PC-9 (cell line): Measurements from ENCODE around the gene ERC2. TPM values are rescaled to one million over a fixed set of nuclear protein-coding genes. Genes with fewer than 3 reads are reported as not detected.

ENCODE experiments used
- BruUV-seq: library from RNA; stranded (reverse); fragments of 400-500 nt; replicated peaks from 2 replicates; lab custom pipeline; 2021; lab: Mats Ljungman, UMichigan
- CTCF ChIA-PET: fragments of 300-600 bp; sonication (Branson Sonifier 250); formaldehyde crosslinking; loops from one replicate; lab custom pipeline; 2022; ENCODE audit warnings: antibody characterized with exemption; lab: Charles Lee
- POLR2A ChIA-PET: fragments of 300-600 bp; sonication (Branson Sonifier 250); formaldehyde crosslinking; loops from one replicate; lab custom pipeline; 2022; ENCODE audit warnings: antibody characterized with exemption; ENCODE audit not compliant: unreplicated experiment; lab: Charles Lee
- DNase-seq, 2 experiments: peaks; one replicate each; pipeline versions ENCODE4 v3.0.0 to v3.0.0-alpha.2; 2015 to 2022; ENCODE audit warnings: mixed read lengths in 1 of 2
- H2AFZ ChIP-seq: fragments of 200-600 bp; sonication (generic); 2 replicates; pipeline ENCODE4 v1.8.1; 2017; ENCODE audit warnings: antibody characterized with exemption
- H3F3A ChIP-seq: fragments of 200-600 bp; sonication (generic); 2 replicates; pipeline ENCODE4 v1.8.1; 2017; ENCODE audit warnings: antibody characterized with exemption, mild to moderate bottlenecking, low read depth; ENCODE audit not compliant: insufficient read depth
- H3K27ac ChIP-seq: fragments of 200-600 bp; sonication (generic); 2 replicates; pipeline ENCODE4 v1.6.1; 2016; ENCODE audit warnings: mixed run types
- H3K27me3 ChIP-seq: fragments of 200-600 bp; sonication (generic); 2 replicates; pipeline ENCODE4 v1.6.1; 2016; ENCODE audit warnings: low read depth, mixed run types; ENCODE audit not compliant: insufficient read depth
- H3K36me3 ChIP-seq: fragments of 200-600 bp; sonication (generic); 2 replicates; pipeline ENCODE4 v1.6.1; 2016; ENCODE audit warnings: low read depth, mixed run types
- H3K4me1 ChIP-seq: fragments of 200-600 bp; sonication (generic); replicated peaks from 2 replicates; pipeline ENCODE4 v1.6.1; 2016; ENCODE audit warnings: mixed run types; ENCODE audit not compliant: insufficient read depth
- H3K4me2 ChIP-seq: fragments of 200-600 bp; sonication (generic); 2 replicates; pipeline ENCODE4 v1.6.1; 2017; ENCODE audit warnings: mixed run types
- H3K4me3 ChIP-seq: fragments of 200-600 bp; sonication (generic); 2 replicates; pipeline ENCODE4 v1.6.1; 2016; ENCODE audit warnings: mixed run types
- H3K79me2 ChIP-seq: fragments of 200-600 bp; sonication (generic); 2 replicates; pipeline ENCODE4 v1.6.1; 2017; ENCODE audit warnings: low read depth, mixed run types
- H3K9me2 ChIP-seq: fragments of 200-600 bp; sonication (generic); 2 replicates; pipeline ENCODE4 v1.8.1; 2017; ENCODE audit warnings: mild to moderate bottlenecking; ENCODE audit not compliant: insufficient read depth
- H3K9me3 ChIP-seq: fragments of 200-600 bp; sonication (generic); 2 replicates; pipeline ENCODE4 v1.8.1; 2016; ENCODE audit warnings: low read depth; ENCODE audit not compliant: insufficient read depth
- H4K20me1 ChIP-seq: fragments of 200-600 bp; sonication (generic); 2 replicates; pipeline ENCODE4 v1.8.1; 2017; ENCODE audit not compliant: insufficient read depth
- CTCF ChIP-seq: fragments of 200-600 bp; sonication (generic); conservative IDR thresholded peaks from 2 replicates; pipeline ENCODE4 v1.6.1; 2017; ENCODE audit warnings: mixed run types, antibody characterized with exemption, mild to moderate bottlenecking, moderate library complexity
- EZH2 ChIP-seq: fragments of 200-600 bp; sonication (generic); IDR thresholded peaks from 2 replicates; pipeline ENCODE4 v1.8.0; 2017; ENCODE audit warnings: antibody characterized with exemption, low read depth
- intact Hi-C: fragments of 100-400 bp; cut with micrococcal nuclease; formaldehyde crosslinking; loops from one replicate; pipeline ENCODE4 v1.10.0; 2022; ENCODE audit not compliant: unreplicated experiment
- total RNA-seq: library from RNA; stranded (reverse); gene quantifications from 2 replicates; pipeline ENCODE4 v1.2.3, GENCODE V29; 2021

Gene ERC2
- total RNA-seq, 1 experiment from 2014 or later = 1.4 TPM

DNA sequence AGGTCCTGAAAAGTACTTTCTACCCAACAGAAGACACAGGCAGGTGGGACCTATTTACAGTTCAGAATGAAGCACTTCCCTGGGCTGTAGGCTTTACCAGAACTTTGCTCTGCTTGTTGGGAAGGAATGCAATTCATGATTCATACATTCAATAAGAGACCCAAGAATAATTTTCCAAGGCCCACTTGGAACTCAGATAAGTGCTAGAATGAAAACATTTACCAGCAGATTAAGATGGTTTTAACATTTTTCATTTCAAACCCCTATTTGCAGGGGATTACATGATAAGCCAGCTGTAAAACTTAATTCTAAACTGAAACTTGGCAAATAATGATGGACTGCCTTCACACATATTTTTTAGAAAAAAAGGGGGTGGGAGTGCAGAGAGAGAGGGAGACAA is 417.2 kb downstream of the ERC2 start:
- Histone ChIP-seq H3K4me3 (no peak overlapping the region), H3K27me3 (0 out of 2 replicates have a peak, but pooled peaks cover 4% of the 10 kb centered on the region), H3K4me2 (no peak overlapping the region), H2AFZ (no peak overlapping the region), H3K27ac (no peak overlapping the region), H3K36me3 (no peaks in the 10 kb centered on the region), H3K9me3 (no peaks in the 10 kb centered on the region), H3K4me1 (no peaks in the 10 kb centered on the region), H3K9me2 (no peaks in the 10 kb centered on the region; the same call in 1 of the 2 replicates), H4K20me1 (no peaks in the 10 kb centered on the region), H3F3A (no peaks in the 10 kb centered on the region), H3K79me2 (no peaks in the 10 kb centered on the region)
- TF ChIP-seq EZH2 (no peak), CTCF (no peak)
- DNase-seq = no peak
- CTCF ChIA-PET = no interaction called here
- no TSS peak for BruUV-seq
- intact Hi-C loops = no loop called here
- POLR2A ChIA-PET = no interaction called here

GRCh38 chr3:56048946-56049345 is 419.3 kb downstream of the ERC2 start:
- no peaks in the 10 kb centered on the region for H3K4me1 ChIP-seq
- H4K20me1 ChIP-seq = no peaks in the 10 kb centered on the region
- no peaks in the 10 kb centered on the region; the same call in 1 of the 2 replicates for H3K9me2 ChIP-seq
- no peak overlapping the region for H3K4me3 ChIP-seq
- no peak for TF ChIP-seq EZH2
- no peak for TF ChIP-seq CTCF
- no peaks in the 10 kb centered on the region for H3K36me3 ChIP-seq
- POLR2A ChIA-PET = no interaction called here
- no peak overlapping the region for H3K27ac ChIP-seq
- intact Hi-C loops = loop anchor here (10.0 kb wide), 2 partner anchors 144 to 564 kb away; partner anchors contain the start of gene WNT5A
- no peaks in the 10 kb centered on the region; the same call in 1 of the 2 replicates for H3K27me3 ChIP-seq
- no TSS peak for BruUV-seq
- no peak for DNase-seq
- H3K4me2 ChIP-seq = no peak overlapping the region
- no peaks in the 10 kb centered on the region for H3K9me3 ChIP-seq
- no peaks in the 10 kb centered on the region for H3K79me2 ChIP-seq
- no peaks in the 10 kb centered on the region for H3F3A ChIP-seq
- H2AFZ ChIP-seq = no peak overlapping the region
- CTCF ChIA-PET = no interaction called here

GRCh38 chr3:56048331-56048730 is 419.9 kb downstream of the ERC2 start:
- Histone ChIP-seq H3K27me3 (peaks cover under 1% of the 10 kb centered on the region; the same call in 1 of the 2 replicates), H2AFZ (no peak overlapping the region), H3K27ac (no peak overlapping the region), H3K4me2 (no peak overlapping the region), H3K9me2 (no peaks in the 10 kb centered on the region; the same call in 1 of the 2 replicates), H3K9me3 (no peaks in the 10 kb centered on the region), H3K4me1 (no peaks in the 10 kb centered on the region), H3K36me3 (no peaks in the 10 kb centered on the region), H3K79me2 (no peaks in the 10 kb centered on the region), H4K20me1 (no peaks in the 10 kb centered on the region), H3K4me3 (no peak overlapping the region), H3F3A (no peaks in the 10 kb centered on the region)
- intact Hi-C loops = loop anchor here (10.0 kb wide), 2 partner anchors 144 to 564 kb away; partner anchors contain the start of gene WNT5A
- no peak for TF ChIP-seq EZH2
- TF ChIP-seq CTCF = no peak
- peak in 1 of 2 experiments; percentile 42 for DNase-seq
- BruUV-seq = no TSS peak
- ChIA-PET CTCF (no interaction called here), POLR2A (no interaction called here)
